OCI-LY3 (cell line): Measurements from ENCODE around the gene CDK16.
A peak's percentile ranks its signal among the peaks of the same experiment; 100 is the strongest.

Source experiments
- H2AFZ ChIP-seq: fragments of 200-600, 300-600 bp; shearing (Covaris generic); 2 replicates; pipeline ENCODE4 v1.6.0; 2014; ENCODE audit warnings: antibody characterized with exemption, low read depth, low read length
- H3K27ac ChIP-seq: fragments of 200-600, 300-600 bp; sonication (generic); 2 replicates; pipeline ENCODE4 v1.5.1; 2014; ENCODE audit warnings: mild to moderate bottlenecking, low read length, moderate library complexity, mixed read lengths
- H3K27me3 ChIP-seq: fragments of 200-600, 300-600 bp; sonication (generic); 2 replicates; pipeline ENCODE4 v1.6.1; 2014; ENCODE audit warnings: low read depth, low read length, mixed read lengths
- H3K36me3 ChIP-seq: fragments of 200-600, 300-600 bp; sonication (generic); replicated peaks from 2 replicates; pipeline ENCODE3; 2014; ENCODE audit warnings: low read depth, low read length, mixed read lengths
- H3K4me1 ChIP-seq: fragments of 300-600, 200-600 bp; sonication (generic); 2 replicates; pipeline ENCODE4 v1.6.1; 2014; ENCODE audit warnings: low read length, mixed read lengths
- H3K4me2 ChIP-seq: fragments of 200-600, 300-600 bp; sonication (generic); 2 replicates; pipeline ENCODE4 v1.6.1; 2014; ENCODE audit warnings: low read length, mixed read lengths
- H3K4me3 ChIP-seq: fragments of 300-600, 200-600 bp; sonication (generic); 2 replicates; pipeline ENCODE4 v1.5.1; 2014; ENCODE audit warnings: antibody characterized with exemption, mild to moderate bottlenecking, low read length, moderate library complexity
- H3K79me2 ChIP-seq: fragments of 300-600, 200-600 bp; shearing (Covaris generic); 2 replicates; pipeline ENCODE4 v1.6.1; 2014; ENCODE audit warnings: mild to moderate bottlenecking, low read length, mixed read lengths
- H3K9ac ChIP-seq: fragments of 300-600, 200-600 bp; shearing (Covaris generic); 2 replicates; pipeline ENCODE4 v1.6.0; 2014; ENCODE audit warnings: mild to moderate bottlenecking, low read length, moderate library complexity
- H3K9me3 ChIP-seq: fragments of 200-600, 300-600 bp; shearing (Covaris generic); 2 replicates; pipeline ENCODE4 v1.6.1; 2014; ENCODE audit warnings: low read length, mixed read lengths; ENCODE audit not compliant: insufficient read depth
- H4K20me1 ChIP-seq: fragments of 200-600, 300-600 bp; sonication (generic); 2 replicates; pipeline ENCODE4 v1.6.1; 2016; ENCODE audit warnings: low read length, mixed read lengths; ENCODE audit not compliant: insufficient read depth
- EZH2phosphoT487 ChIP-seq: fragments of 200-600 bp; shearing (Covaris generic); IDR thresholded peaks from 2 replicates; pipeline ENCODE4 v1.6.1; 2018; ENCODE audit warnings: antibody characterized with exemption, mixed run types, low read depth
- TF ChIP-seq, protein P1 (sequence below): fragments of 200-600, 300-600 bp; sonication (generic); IDR thresholded peaks from 2 replicates; pipeline ENCODE4 v1.5.1; 2014; ENCODE audit warnings: antibody characterized with exemption, low read length, low read depth

Gene CDK16

DNA sequence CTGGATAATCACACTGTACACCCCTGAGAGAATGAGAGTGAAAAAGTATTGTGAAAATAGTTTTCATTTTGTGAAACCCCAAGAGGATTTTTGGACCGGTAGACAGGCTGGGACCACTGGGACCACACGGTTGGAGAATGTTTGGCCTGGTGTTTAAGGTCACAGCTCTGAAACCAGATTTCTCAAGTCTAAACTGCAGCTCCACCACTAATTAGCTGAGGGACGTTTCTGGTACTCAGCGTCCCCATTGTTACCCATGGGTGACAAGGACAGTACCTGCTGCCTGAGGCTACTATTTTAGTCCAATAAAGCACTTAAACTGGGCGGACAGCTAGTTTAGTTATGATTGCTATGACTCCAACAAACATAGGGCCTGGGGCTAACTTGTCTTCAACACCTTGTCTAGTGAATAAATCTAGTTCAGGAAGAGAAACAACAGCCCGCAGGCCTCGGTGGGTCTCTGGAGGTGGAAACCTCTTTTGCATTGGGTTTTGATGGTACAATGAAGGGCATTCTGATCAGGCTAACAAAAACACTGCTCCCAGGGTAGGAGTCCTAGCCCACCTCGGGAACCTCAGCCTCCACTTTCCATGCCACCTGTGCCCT lies 13.8 kb downstream of the CDK16 start:
- peaks cover 10% of the 10 kb centered on the region for H3K4me1 ChIP-seq
- H2AFZ ChIP-seq = peak overlapping the region; percentile 17; the same call in 1 of the 2 replicates
- TF ChIP-seq, protein P1, sequence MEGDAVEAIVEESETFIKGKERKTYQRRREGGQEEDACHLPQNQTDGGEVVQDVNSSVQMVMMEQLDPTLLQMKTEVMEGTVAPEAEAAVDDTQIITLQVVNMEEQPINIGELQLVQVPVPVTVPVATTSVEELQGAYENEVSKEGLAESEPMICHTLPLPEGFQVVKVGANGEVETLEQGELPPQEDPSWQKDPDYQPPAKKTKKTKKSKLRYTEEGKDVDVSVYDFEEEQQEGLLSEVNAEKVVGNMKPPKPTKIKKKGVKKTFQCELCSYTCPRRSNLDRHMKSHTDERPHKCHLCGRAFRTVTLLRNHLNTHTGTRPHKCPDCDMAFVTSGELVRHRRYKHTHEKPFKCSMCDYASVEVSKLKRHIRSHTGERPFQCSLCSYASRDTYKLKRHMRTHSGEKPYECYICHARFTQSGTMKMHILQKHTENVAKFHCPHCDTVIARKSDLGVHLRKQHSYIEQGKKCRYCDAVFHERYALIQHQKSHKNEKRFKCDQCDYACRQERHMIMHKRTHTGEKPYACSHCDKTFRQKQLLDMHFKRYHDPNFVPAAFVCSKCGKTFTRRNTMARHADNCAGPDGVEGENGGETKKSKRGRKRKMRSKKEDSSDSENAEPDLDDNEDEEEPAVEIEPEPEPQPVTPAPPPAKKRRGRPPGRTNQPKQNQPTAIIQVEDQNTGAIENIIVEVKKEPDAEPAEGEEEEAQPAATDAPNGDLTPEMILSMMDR = no peak
- TF ChIP-seq EZH2phosphoT487 = no peak
- H3K4me3 ChIP-seq = peak overlapping the region; percentile 90
- H4K20me1 ChIP-seq = no peaks in the 10 kb centered on the region
- peak overlapping the region; percentile 91 for H3K9ac ChIP-seq
- H3K27me3 ChIP-seq = no peaks in the 10 kb centered on the region
- H3K4me2 ChIP-seq = peak overlapping the region; percentile 97
- peaks cover 36% of the 10 kb centered on the region for H3K79me2 ChIP-seq
- no peaks in the 10 kb centered on the region for H3K9me3 ChIP-seq
- peak overlapping the region; percentile 87 for H3K27ac ChIP-seq
- H3K36me3 ChIP-seq = peaks cover under 1% of the 10 kb centered on the region

- H3K4me1 ChIP-seq = peaks cover 10% of the 10 kb centered on the region
- H3K9ac ChIP-seq = peak within 1 kb of the TSS; percentile 94
- no peaks in the 10 kb centered on the region for H3K36me3 ChIP-seq
- H3K4me3 ChIP-seq = peak within 1 kb of the TSS; percentile 90
- no peaks in the 10 kb centered on the region for H4K20me1 ChIP-seq
- H3K9me3 ChIP-seq = no peaks in the 10 kb centered on the region
- peak within 1 kb of the TSS; percentile 87 for H3K27ac ChIP-seq
- TF ChIP-seq EZH2phosphoT487 = no peak
- TF ChIP-seq, protein P1 = no peak
- H3K27me3 ChIP-seq = no peaks in the 10 kb centered on the region
- H3K79me2 ChIP-seq = peaks cover 38% of the 10 kb centered on the region
- peak within 1 kb of the TSS; percentile 97 for H3K4me2 ChIP-seq
- peak within 1 kb of the TSS; percentile 52 for H2AFZ ChIP-seq
Measured at GRCh38 chrX:47232803-47233332, 14.4 kb downstream of the CDK16 start, which contains the start of gene USP11. USP11 (plus strand) TSS chrX:47233009; CDS start chrX:47233044, 35 bp downstream.

DNA sequence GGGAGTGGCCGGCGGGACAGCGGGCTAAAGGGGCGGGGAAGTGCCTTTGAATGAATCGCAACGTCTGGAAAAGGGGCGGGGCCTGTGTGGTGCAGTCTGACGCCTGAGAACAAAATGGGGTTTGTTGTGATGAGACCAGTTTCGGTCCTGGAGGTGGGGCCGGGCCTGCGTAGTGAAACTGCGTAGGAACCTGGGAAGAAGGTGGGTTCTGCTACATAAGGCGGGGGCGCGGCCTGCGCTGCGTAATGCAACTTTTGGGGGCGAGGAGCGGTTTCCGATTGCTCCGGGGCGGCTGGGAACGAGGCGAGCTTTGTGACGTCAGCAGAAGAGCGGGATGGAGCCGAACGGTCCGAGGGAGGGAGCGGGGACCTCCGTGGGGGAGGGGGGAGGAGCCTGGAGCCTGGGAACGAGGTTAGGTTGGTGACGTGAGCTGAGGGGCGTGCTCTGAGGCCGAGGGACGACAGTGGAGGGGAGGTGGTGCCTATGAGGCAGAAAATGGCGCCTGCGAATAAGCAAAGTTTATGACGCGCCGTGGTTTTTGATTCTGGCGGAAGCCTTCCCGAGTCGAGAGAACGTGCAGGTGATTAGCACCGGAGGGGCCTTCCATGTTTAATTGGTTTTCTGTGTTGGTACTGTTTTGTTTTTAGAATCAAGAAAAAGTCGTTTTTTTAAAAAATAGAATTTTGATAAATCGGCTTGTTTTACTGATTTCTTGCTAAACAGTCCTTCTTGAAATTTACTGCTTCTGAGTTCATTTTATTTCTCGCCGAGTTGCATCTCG lies 15.0 kb downstream of the CDK16 start:
- peak overlapping the region; percentile 87 for H3K27ac ChIP-seq
- no peaks in the 10 kb centered on the region for H3K27me3 ChIP-seq
- TF ChIP-seq, protein P1 = no peak
- no peak for TF ChIP-seq EZH2phosphoT487
- peak overlapping the region; percentile 52 for H2AFZ ChIP-seq
- H3K9me3 ChIP-seq = no peaks in the 10 kb centered on the region
- peak overlapping the region; percentile 94 for H3K9ac ChIP-seq
- H3K4me2 ChIP-seq = peak overlapping the region; percentile 97
- peak overlapping the region; percentile 90 for H3K4me3 ChIP-seq
- H3K79me2 ChIP-seq = peaks cover 38% of the 10 kb centered on the region
- H4K20me1 ChIP-seq = no peaks in the 10 kb centered on the region
- peaks cover 10% of the 10 kb centered on the region for H3K4me1 ChIP-seq
- H3K36me3 ChIP-seq = no peaks in the 10 kb centered on the region

- no peaks in the 10 kb centered on the region for H3K27me3 ChIP-seq
- no peak overlapping the region for H3K27ac ChIP-seq
- peak overlapping the region; percentile 90 for H3K4me3 ChIP-seq
- peak overlapping the region; percentile 94 for H3K9ac ChIP-seq
- peaks cover 10% of the 10 kb centered on the region for H3K4me1 ChIP-seq
- H3K9me3 ChIP-seq = no peaks in the 10 kb centered on the region
- peak overlapping the region; percentile 74 for H3K4me2 ChIP-seq
- no peak overlapping the region for H2AFZ ChIP-seq
- peaks cover 38% of the 10 kb centered on the region for H3K79me2 ChIP-seq
- no peaks in the 10 kb centered on the region for H4K20me1 ChIP-seq
- H3K36me3 ChIP-seq = no peaks in the 10 kb centered on the region
- no peak for TF ChIP-seq EZH2phosphoT487
- TF ChIP-seq, protein P1 = no peak
Measured at GRCh38 chrX:47234583-47234982, 16.1 kb downstream of the CDK16 start.
